Keratinocyte (primary cell): Measurements from ENCODE around the gene EBLN2. TPM values are rescaled to one million over a fixed set of nuclear protein-coding genes. Genes with fewer than 3 reads are reported as not detected.

Source experiments
- DNase-seq: peaks from one replicate; pipeline ENCODE4 v3.0.0-alpha.2; 2011; ENCODE audit warnings: low read depth, missing footprints, low spot score
- FAIRE-seq: peaks from 2 replicates; lab custom pipeline; 2011; peaks lifted over from hg19 to GRCh38; lab: Jason Lieb, UNC
- H2AFZ ChIP-seq: 2 replicates; pipeline ENCODE4 v1.6.0; 2012; ENCODE audit warnings: low read length, control low read depth, inconsistent platforms; ENCODE audit not compliant: control insufficient read depth
- H3K27ac ChIP-seq: 2 replicates; pipeline ENCODE4 v1.5.1; 2011; ENCODE audit warnings: low read length; ENCODE audit not compliant: control insufficient read depth, insufficient read depth
- H3K27me3 ChIP-seq: 3 replicates; pipeline ENCODE4 v1.6.0; 2011; ENCODE audit warnings: low read length; ENCODE audit not compliant: control insufficient read depth, insufficient read depth; ENCODE audit errors: extremely low read depth
- H3K36me3 ChIP-seq, 2 experiments: 2 replicates in 1 of 2; 3 replicates in 1 of 2; pipeline ENCODE4 v1.5.1; 2011; ENCODE audit warnings: low read length in 2 of 2, mild to moderate bottlenecking in 1 of 2; ENCODE audit not compliant: control insufficient read depth in 2 of 2, insufficient read depth in 2 of 2; ENCODE audit errors: extremely low read depth in 1 of 2
- H3K4me1 ChIP-seq: 3 replicates; pipeline ENCODE4 v1.5.1; 2011; ENCODE audit warnings: low read length; ENCODE audit not compliant: control insufficient read depth, insufficient read depth; ENCODE audit errors: extremely low read depth
- H3K4me2 ChIP-seq: 3 replicates; pipeline ENCODE4 v1.6.0; 2011; ENCODE audit warnings: low read depth, low read length; ENCODE audit not compliant: control insufficient read depth, insufficient read depth; ENCODE audit errors: extremely low read depth
- H3K4me3 ChIP-seq, 3 experiments: fragments of 200-600 bp in 1 of 3; sonication (generic) in 1 of 3; 2 replicates in 2 of 3; 3 replicates in 1 of 3; pipeline ENCODE4 v1.5.1; 2011 to 2016; ENCODE audit warnings: low read length in 3 of 3, mild to moderate bottlenecking in 3 of 3, control low read depth in 2 of 3, inconsistent platforms in 1 of 3, low read depth in 1 of 3, mixed read lengths in 1 of 3, mixed run types in 1 of 3, moderate library complexity in 1 of 3; ENCODE audit not compliant: control insufficient read depth in 2 of 3, insufficient read depth in 2 of 3; ENCODE audit errors: extremely low read depth in 1 of 3
- H3K79me2 ChIP-seq: 2 replicates; pipeline ENCODE4 v1.6.0; 2012; ENCODE audit warnings: low read length; ENCODE audit not compliant: control insufficient read depth, insufficient read depth
- H3K9ac ChIP-seq: 3 replicates; pipeline ENCODE4 v1.6.0; 2011; ENCODE audit warnings: low read length; ENCODE audit not compliant: control insufficient read depth, insufficient read depth; ENCODE audit errors: extremely low read depth
- H3K9me1 ChIP-seq: 3 replicates; pipeline ENCODE4 v1.6.0; 2011; ENCODE audit warnings: low read length; ENCODE audit not compliant: control insufficient read depth, insufficient read depth; ENCODE audit errors: extremely low read depth
- H3K9me3 ChIP-seq: 2 replicates; pipeline ENCODE4 v1.5.1; 2012; ENCODE audit warnings: low read depth, low read length; ENCODE audit not compliant: control insufficient read depth
- H4K20me1 ChIP-seq: 3 replicates; pipeline ENCODE4 v1.6.0; 2011; ENCODE audit warnings: low read length; ENCODE audit not compliant: control insufficient read depth, insufficient read depth; ENCODE audit errors: extremely low read depth
- CTCF ChIP-seq, 3 experiments: IDR thresholded peaks in 1 of 3; conservative IDR thresholded peaks in 1 of 3; optimal IDR thresholded peaks in 1 of 3; 2 replicates in 2 of 3; 3 replicates in 1 of 3; pipeline versions ENCODE3 to v1.5.1; 2011; ENCODE audit warnings: low read length in 3 of 3, mild to moderate bottlenecking in 3 of 3, moderate library complexity in 2 of 3, control low read depth in 1 of 3, inconsistent platforms in 1 of 3; ENCODE audit not compliant: insufficient read depth in 2 of 3; ENCODE audit errors: extremely low read depth in 1 of 3
- EZH2 ChIP-seq: IDR thresholded peaks from one replicate; pipeline ENCODE4 v1.6.1; 2012; ENCODE audit warnings: inconsistent platforms, mild to moderate bottlenecking, low read length, moderate library complexity
- dilution Hi-C: fragments of 300-500 bp; cut with MboI; formaldehyde crosslinking; loops from one replicate; pipeline ENCODE4 v1.7.0; 2020; ENCODE audit warnings: low sequenced_read_pairs; ENCODE audit not compliant: extremely low pct_ligation_motif_present
- polyA plus RNA-seq, 5 experiments: library from polyadenylated mRNA; depleted of rRNA in 3 of 5; stranded (reverse) in 3 of 5; stranded (forward) in 1 of 5; unstranded in 1 of 5; fragments of >200 nt; gene quantifications; 1 replicate in 1 of 5; 2 replicates in 3 of 5; 3 replicates in 1 of 5; pipeline versions ENCODE4 v1.2.1 to v1.2.3, GENCODE V29; 2011 to 2012; ENCODE audit warnings: missing spikeins in 2 of 5, low read depth in 1 of 5, low replicate concordance in 1 of 5

The EBLN2 gene
- polyA plus RNA-seq, 1 donor (not counting 4 experiments of a cell fraction or from before 2014, with no cell fraction given) = 4.0 TPM

DNA sequence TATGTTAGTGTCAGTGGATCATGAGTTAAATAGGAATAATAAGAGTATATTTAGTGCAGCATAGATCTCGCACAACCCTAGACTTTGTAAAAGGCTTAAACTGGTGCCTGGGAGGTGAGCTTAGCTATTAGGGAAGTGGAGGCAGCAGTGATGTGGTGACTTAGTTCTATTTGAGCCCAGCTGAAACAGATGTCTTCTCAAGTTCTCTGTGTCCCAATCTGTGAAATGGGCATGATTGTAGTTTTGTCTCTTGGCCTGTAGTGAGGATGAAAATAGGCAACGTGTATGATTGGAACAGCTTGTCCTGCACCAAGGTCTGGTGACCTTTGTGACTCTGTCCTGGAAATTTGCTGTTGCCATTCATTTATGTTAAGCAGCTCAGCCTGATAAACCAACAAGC lies 34.7 kb downstream of the EBLN2 start:
- Histone ChIP-seq H3K4me2 (no peak overlapping the region), H3K9me3 (no peaks in the 10 kb centered on the region), H3K27ac (no peak overlapping the region), H3K4me1 (peaks cover 4% of the 10 kb centered on the region), H3K9ac (no peak overlapping the region), H3K9me1 (no peaks in the 10 kb centered on the region), H3K27me3 (no peaks in the 10 kb centered on the region), H3K36me3 (no peaks in the 10 kb centered on the region), H3K4me3 (no peak overlapping the region), H3K79me2 (no peaks in the 10 kb centered on the region), H4K20me1 (no peaks in the 10 kb centered on the region), H2AFZ (no peak overlapping the region)
- TF ChIP-seq CTCF (optimal IDR thresholded peaks at IDR 0.05 in 1 of 3, IDR thresholded peaks at IDR 0.05 in 1 of 3, conservative IDR thresholded peaks at IDR 0.05 in 1 of 3; ENCODE audit: extremely low read depth in 1 of 3, insufficient read depth in 2 of 3, low read length in 3 of 3) = no peak
- no peak for TF ChIP-seq EZH2
- DNase-seq = no peak
- dilution Hi-C loops = no loop called here
- FAIRE-seq = no peak

GRCh38 chr3:73098026-73098425 lies 36.6 kb downstream of the EBLN2 start:
- Histone ChIP-seq H4K20me1 (no peaks in the 10 kb centered on the region), H3K27ac (no peak overlapping the region), H3K79me2 (no peaks in the 10 kb centered on the region), H3K4me2 (no peak overlapping the region), H2AFZ (no peak overlapping the region), H3K9me1 (no peaks in the 10 kb centered on the region), H3K27me3 (no peaks in the 10 kb centered on the region), H3K36me3 (no peaks in the 10 kb centered on the region), H3K9me3 (no peaks in the 10 kb centered on the region), H3K4me3 (no peak overlapping the region), H3K9ac (no peak overlapping the region), H3K4me1 (peaks cover 4% of the 10 kb centered on the region)
- TF ChIP-seq EZH2 (no peak), CTCF (optimal IDR thresholded peaks at IDR 0.05 in 1 of 3, IDR thresholded peaks at IDR 0.05 in 1 of 3, conservative IDR thresholded peaks at IDR 0.05 in 1 of 3; ENCODE audit: extremely low read depth in 1 of 3, insufficient read depth in 2 of 3, low read length in 3 of 3) (no peak)
- FAIRE-seq (no peak), DNase-seq (no peak)
- dilution Hi-C loops = no loop called here
